Measurements from ENCODE around the gene SUPT6H.
A peak's percentile ranks its signal among the peaks of the same experiment; 100 is the strongest.

The SUPT6H gene

GRCh38 chr17:28661635-28662526 is at the start of gene SUPT6H, which contains the start of gene SDF2:
SUPT6H (plus strand) TSS chr17:28662205; CDS start chr17:28673402, 11,197 bp downstream.
SDF2 (minus strand) TSS chr17:28661906; CDS start chr17:28661876, 30 bp downstream.
- peak; percentile 95 for DNase-seq

- DNase-seq: no peak
Observed at GRCh38 chr17:28612531-28612930, 49.5 kb upstream of the SUPT6H start.

GRCh38 chr17:28612936-28613872 is 48.8 kb upstream of the SUPT6H start:
- peak; percentile 40 for DNase-seq

- DNase-seq: no peak
Observed at GRCh38 chr17:28613931-28614381, 48.0 kb upstream of the SUPT6H start, which contains the start of gene RSKR. RSKR (minus strand) TSS chr17:28614185; CDS start chr17:28614161, 24 bp downstream.

- DNase-seq: no peak
Observed at GRCh38 chr17:28615260-28615940, 46.6 kb upstream of the SUPT6H start.

- DNase-seq: no peak
Observed at GRCh38 chr17:28616281-28616680, 45.7 kb upstream of the SUPT6H start.

GRCh38 chr17:28618464-28618863 is 43.5 kb upstream of the SUPT6H start:
- no peak for DNase-seq

- DNase-seq: no peak
Observed at GRCh38 chr17:28620010-28620409, 42.0 kb upstream of the SUPT6H start.

- no peak for DNase-seq
Observed at GRCh38 chr17:28622186-28622585, 39.8 kb upstream of the SUPT6H start.

- no peak for DNase-seq
Observed at GRCh38 chr17:28623696-28624095, 38.3 kb upstream of the SUPT6H start.

GRCh38 chr17:28624148-28624547 is 37.9 kb upstream of the SUPT6H start:
- no peak for DNase-seq

GRCh38 chr17:28626818-28627217 is 35.2 kb upstream of the SUPT6H start:
- no peak for DNase-seq

GRCh38 chr17:28634206-28634865 is 27.7 kb upstream of the SUPT6H start:
- no peak for DNase-seq

GRCh38 chr17:28635506-28635905 is 26.5 kb upstream of the SUPT6H start:
- DNase-seq: no peak

GRCh38 chr17:28641579-28641978 is 20.4 kb upstream of the SUPT6H start:
- no peak for DNase-seq

GRCh38 chr17:28643983-28644786 is 17.8 kb upstream of the SUPT6H start:
- DNase-seq: peak; percentile 29

- peak; percentile 97 for DNase-seq
Observed at GRCh38 chr17:28644787-28645575, 17.0 kb upstream of the SUPT6H start, which contains the start of gene BLTP2. BLTP2 (minus strand) TSS chr17:28645158; CDS start chr17:28645056, 102 bp downstream.

GRCh38 chr17:28645576-28645939 is 16.4 kb upstream of the SUPT6H start:
- no peak for DNase-seq

- DNase-seq: no peak
Observed at GRCh38 chr17:28646039-28646754, 15.8 kb upstream of the SUPT6H start.

GRCh38 chr17:28648698-28649097 is 13.3 kb upstream of the SUPT6H start:
- no peak for DNase-seq
